NCI-H1417 treated with DMSO at 0.1 percent for 48 hours (cell line): ENCODE data around the gene ROS1.

ENCODE experiments used
- DNase-seq: peaks from one replicate; lab custom pipeline; 2025; lab: John Stamatoyannopoulos, UW

Gene ROS1

DNA sequence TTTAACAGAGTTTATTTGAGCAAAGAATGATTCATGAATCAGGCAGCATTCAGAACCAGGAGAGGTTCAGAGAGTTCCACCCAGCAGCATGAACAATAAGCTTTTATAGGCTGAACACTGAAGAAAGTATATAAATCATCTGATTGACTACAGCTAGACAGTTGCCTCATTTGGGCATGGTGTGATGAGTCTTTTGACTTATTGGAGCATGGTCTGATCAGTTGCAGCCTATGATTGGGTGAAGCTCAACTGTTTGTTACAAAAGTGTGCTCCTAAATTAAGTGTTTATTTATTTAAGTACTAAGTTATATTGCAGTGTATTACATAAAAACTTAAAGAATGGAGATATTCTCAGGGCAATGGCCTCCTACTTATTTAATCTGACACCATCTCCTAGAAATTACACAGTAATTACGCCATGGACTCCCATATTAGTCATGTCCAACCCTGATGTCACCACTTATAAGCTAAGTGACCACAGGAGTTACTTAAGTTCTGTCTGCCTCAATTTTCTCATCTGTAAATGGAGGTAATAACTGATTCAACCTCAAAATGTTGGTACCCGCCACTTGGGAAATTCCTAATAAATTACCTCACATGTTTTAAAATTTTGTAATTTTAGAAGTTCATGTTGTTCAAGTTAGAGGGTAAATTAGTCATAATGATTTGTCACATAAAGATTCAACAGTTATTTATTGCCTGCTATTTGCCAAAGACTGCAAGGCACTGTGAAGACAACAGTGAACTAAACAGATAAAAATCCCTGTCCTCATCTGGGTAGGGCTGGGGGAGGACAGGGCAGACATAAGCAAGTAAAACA is 15.2 kb upstream of the ROS1 start:
- no peak for DNase-seq

DNA sequence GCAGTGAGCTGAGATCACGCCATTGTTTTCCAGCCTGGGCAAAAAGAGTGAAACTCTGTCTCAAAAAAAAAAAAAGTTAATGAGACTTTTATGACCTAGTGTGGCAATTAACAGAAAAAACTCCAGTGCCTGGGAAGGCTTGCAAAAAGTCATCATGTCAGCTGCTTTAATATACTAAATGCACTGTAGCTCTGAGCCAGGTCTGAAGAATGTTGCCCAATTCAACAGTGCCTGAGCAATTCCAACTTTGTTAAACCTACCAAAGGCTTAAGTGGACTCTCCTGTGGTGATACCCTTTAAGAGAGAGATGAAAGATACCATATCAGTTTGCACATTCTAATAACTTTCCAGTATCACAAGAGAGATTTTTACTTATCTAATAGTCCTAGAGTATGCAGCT is 6.5 kb upstream of the ROS1 start:
- no peak for DNase-seq

GRCh38 chr6:117423754-117424153 is 2.0 kb downstream of the ROS1 start:
- no peak for DNase-seq

DNA sequence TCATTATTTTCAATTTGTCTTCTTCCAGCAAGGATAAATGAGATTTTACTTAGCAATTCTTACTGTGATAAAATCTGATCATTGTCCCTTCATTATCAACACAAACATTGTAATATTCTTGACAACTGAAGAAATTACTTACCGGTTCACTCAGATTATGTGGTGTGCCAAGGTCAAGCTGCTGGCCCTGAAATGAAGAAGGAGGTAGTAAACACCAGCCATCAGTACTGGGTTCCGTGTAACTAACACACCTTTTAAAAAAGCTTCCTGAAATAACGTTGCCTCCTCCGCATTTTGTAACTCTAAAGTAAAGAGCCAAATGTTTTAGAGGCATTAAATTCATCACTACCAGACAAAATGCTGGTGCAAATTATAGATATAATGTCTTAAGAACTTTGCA is 7.4 kb downstream of the ROS1 start:
- no peak for DNase-seq

GRCh38 chr6:117417851-117418250 is 7.9 kb downstream of the ROS1 start:
- DNase-seq = no peak

DNA sequence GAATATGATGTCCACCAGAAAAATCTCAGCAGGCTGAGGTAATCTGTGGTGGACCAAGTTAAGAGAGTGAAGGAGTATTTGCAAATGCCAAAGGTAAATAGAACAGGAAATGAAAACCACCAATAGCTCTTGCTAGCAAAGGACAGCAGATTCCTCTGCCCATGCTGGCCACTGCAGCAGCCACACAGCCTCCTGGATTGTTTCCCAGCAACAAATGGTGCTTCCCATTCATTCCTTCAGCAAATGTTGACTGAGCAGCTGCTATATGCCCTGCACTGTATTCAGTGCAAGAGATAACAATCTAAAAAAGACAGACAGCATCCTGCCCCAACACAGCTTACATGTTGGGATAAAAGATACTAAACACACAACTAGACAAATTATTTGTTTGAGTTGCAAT is 11.0 kb downstream of the ROS1 start:
- DNase-seq = no peak

- no peak for DNase-seq
These were observed 14.3 kb downstream of the ROS1 start for GRCh38 chr6:117411474-117411873.

DNA sequence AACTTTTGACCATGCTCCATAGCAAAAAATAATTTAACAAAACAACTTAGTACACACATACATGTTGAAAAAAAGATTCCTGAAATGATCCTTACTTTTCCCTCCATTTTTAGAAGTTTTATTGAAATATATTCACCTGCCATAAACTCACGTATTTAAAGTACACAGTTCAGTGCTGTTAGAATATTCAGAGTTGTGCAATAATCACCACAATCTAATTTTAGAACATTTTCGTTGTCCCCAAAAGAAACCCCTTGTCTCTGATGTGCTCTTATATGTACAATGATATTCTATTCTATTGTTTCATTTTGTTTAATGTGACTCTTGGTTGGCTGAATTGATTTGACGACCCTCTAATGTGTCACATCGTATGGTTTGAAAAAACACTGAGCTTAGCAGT is 15.9 kb downstream of the ROS1 start:
- no peak for DNase-seq

- DNase-seq = no peak
These were observed 16.3 kb downstream of the ROS1 start for GRCh38 chr6:117409420-117409819.

GRCh38 chr6:117404548-117404947 is 21.2 kb downstream of the ROS1 start:
- DNase-seq = no peak

DNA sequence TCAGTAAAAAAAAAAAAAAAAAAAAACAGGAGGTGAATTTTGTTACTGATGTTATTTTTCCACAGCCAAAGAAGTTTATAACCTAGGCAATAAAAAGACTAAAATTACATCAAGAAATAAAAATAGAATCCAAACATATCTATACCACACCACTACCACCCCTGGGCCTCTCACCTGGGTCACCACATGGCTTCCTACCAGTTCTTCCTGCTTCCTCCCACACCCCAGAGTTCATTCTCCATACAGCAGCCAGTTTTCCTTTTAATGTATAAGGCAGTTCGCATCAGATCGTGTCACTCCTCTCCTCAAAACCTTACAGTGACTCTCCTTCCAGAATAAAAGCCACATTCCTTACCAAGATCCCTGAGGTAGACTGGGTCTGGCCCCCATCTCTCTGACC is 23.9 kb downstream of the ROS1 start:
- no peak for DNase-seq

GRCh38 chr6:117399924-117400323 is 25.8 kb downstream of the ROS1 start:
- no peak for DNase-seq

DNA sequence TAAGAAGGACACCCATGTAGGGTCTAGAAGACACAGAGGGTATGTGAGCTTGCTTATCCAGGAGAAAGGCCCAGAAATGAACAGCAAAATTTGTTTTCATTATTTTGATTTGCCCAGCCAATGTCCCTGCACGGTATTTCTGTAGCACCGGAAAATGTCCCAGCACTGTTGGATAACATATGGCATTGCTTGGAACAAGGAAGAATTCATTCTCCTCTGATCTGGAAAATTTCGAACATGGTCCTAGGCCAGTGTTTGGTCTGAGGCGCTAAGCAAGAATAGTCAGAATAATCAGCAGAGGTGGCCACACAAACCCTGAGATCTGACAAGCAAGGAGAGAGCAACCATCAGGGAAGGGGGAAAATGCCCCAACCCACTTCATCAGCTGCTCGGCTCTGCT is 26.6 kb downstream of the ROS1 start:
- no peak for DNase-seq

- DNase-seq = no peak
These were observed 28.1 kb downstream of the ROS1 start for GRCh38 chr6:117397536-117398227.

GRCh38 chr6:117396228-117396627 is 29.5 kb downstream of the ROS1 start:
- no peak for DNase-seq

DNA sequence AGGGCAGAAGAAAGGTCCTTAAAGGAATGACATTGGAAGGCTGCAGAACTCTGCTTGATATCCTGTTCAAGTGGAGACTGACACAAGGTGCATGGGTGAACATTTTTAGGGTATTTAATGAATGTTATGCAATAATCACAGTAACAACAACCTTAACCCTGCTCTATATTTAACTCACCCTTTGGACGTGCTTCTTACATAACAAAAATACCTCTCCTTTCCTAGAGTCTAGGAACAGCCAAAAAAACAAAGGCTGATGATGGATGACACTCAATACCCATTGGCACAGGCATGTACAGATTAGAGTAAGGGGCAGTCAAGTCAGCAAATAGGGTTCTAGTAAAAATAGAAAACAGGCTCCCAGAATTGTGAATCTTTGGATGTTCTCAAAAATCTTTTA is 30.6 kb downstream of the ROS1 start:
- DNase-seq = no peak

DNA sequence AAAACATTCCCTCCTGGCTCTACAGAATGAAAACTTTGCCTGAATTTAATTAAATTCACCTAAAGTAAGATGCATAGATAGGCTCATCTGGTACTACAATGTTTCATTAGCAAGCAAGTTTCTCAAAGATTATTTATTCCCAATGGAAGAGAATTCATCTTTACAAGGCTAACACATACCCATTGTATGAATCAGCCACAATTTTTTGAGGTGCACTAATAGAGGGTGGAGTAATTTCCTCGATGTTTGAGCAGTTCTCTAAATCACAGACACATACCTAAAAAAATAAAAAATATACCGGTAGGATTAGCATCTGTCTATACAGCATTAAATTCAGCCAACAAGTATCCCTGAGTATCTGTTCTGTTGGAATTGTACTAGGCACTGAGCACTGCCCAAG is 32.7 kb downstream of the ROS1 start:
- no peak for DNase-seq

DNA sequence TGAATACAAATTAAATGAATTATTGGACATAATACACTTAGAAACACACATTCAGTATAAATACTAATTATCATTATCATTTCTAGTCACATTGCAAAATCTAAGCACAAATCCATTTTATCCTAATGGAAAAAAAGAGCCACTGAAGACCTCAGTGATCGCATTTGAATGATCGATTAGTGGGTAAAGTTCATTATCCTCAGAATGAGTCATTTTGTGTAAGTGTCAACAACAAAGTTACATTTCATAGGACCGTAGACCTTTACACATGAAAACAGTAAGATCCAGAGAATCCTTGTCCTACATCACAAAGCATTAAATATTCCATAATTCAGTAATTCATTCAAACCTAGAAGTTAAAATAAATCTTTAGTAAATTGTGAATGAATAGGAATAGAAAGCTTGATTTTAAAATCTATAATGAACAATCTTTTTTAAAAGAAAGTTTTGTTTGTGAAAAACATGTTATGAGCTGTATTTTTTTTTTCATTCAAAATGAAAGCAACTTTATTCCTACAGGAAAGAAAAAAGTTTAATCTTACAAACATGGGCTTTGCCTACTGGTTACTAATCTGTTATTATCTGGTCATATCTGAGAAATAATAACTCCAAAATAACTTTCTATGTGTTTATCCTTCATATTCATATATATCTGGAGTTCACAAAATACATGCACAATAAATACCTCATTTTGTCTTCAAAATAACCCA is 33.7 kb downstream of the ROS1 start:
- DNase-seq = no peak

GRCh38 chr6:117389227-117390057 is 36.3 kb downstream of the ROS1 start:
- no peak for DNase-seq

GRCh38 chr6:117387454-117387974 is 38.2 kb downstream of the ROS1 start:
- DNase-seq = no peak

DNA sequence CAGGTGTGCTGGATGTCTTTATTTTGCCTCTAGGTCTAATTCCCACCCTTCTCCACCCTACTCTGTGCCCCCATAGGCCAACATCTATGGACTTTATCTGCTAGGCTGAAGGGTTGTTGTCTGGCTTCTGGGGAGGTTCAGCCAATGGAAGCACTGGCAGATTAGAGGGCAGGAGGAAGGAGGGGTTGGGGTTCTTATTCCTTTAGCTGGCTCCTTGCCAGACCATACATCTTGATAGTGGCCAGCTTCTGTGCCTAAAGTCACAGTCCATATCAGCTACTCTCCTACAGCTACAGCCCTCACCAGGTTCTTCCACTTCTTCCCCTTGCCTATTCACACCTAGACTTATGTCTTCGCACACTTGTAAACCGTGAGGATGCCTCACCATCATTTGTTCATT is 41.1 kb downstream of the ROS1 start:
- no peak for DNase-seq

GRCh38 chr6:117381749-117382148 is 44.0 kb downstream of the ROS1 start:
- no peak for DNase-seq
